ENCODE results near the gene PDE4D. TPM values are rescaled to one million over a fixed set of nuclear protein-coding genes. Genes with fewer than 3 reads are reported as not detected.
"Not testable (repeated sequence)": the region's sequence is repeated elsewhere in the genome, so short reads cannot be mapped to it uniquely, and the experiment has no call there.

Gene PDE4D
- total RNA-seq, 1 donor from 2014 or later: 6.8 TPM

GRCh38 chr5:59577485-59577884 lies 316.0 kb downstream of the PDE4D start:
- H3K36me3 ChIP-seq (ENCODE audit: control insufficient read depth, insufficient read depth, low read length): no peaks in the 10 kb centered on the region
- H3K27me3 ChIP-seq (ENCODE audit: control insufficient read depth, insufficient read depth, low read length): no peaks in the 10 kb centered on the region
- no peak overlapping the region for H3K4me3 ChIP-seq (ENCODE audit: low read depth, low read length)
- FAIRE-seq (no peak), DNase-seq (ENCODE audit: low read depth) (no peak)
- no peak for TF ChIP-seq CTCF (IDR thresholded peaks at IDR 0.05; ENCODE audit: insufficient read depth, low read length, severe bottlenecking)

GRCh38 chr5:59575648-59576445 lies 317.7 kb downstream of the PDE4D start:
- FAIRE-seq (no peak), DNase-seq (ENCODE audit: low read depth) (no peak)

GRCh38 chr5:59573509-59573908 lies 320.0 kb downstream of the PDE4D start:
- not testable (repeated sequence) for DNase-seq (ENCODE audit: low read depth); H3K27me3 ChIP-seq (ENCODE audit: control insufficient read depth, insufficient read depth, low read length); H3K36me3 ChIP-seq (ENCODE audit: control insufficient read depth, insufficient read depth, low read length); H3K4me3 ChIP-seq (ENCODE audit: low read depth, low read length); FAIRE-seq

More at GRCh38 chr5:59575648-59576445, 317.7 kb downstream of the PDE4D start:
- TF ChIP-seq CTCF (IDR thresholded peaks at IDR 0.05; ENCODE audit: insufficient read depth, low read length, severe bottlenecking): no peak
- Histone ChIP-seq H3K4me3 (ENCODE audit: low read depth, low read length) (no peak overlapping the region), H3K27me3 (ENCODE audit: control insufficient read depth, insufficient read depth, low read length) (no peaks in the 10 kb centered on the region), H3K36me3 (ENCODE audit: control insufficient read depth, insufficient read depth, low read length) (no peaks in the 10 kb centered on the region)

GRCh38 chr5:59571067-59571466 lies 322.5 kb downstream of the PDE4D start:
- DNase-seq (ENCODE audit: low read depth) (no peak), FAIRE-seq (no peak)
- Histone ChIP-seq H3K36me3 (ENCODE audit: control insufficient read depth, insufficient read depth, low read length) (no peaks in the 10 kb centered on the region), H3K27me3 (ENCODE audit: control insufficient read depth, insufficient read depth, low read length) (no peaks in the 10 kb centered on the region), H3K4me3 (ENCODE audit: low read depth, low read length) (no peak overlapping the region)
- TF ChIP-seq CTCF (IDR thresholded peaks at IDR 0.05; ENCODE audit: insufficient read depth, low read length, severe bottlenecking): no peak

- no peak for FAIRE-seq
- TF ChIP-seq CTCF (IDR thresholded peaks at IDR 0.05; ENCODE audit: insufficient read depth, low read length, severe bottlenecking): no peak
These were observed 323.8 kb downstream of the PDE4D start for GRCh38 chr5:59569608-59570334.

GRCh38 chr5:59569158-59569557 lies 324.4 kb downstream of the PDE4D start:
- DNase-seq (ENCODE audit: low read depth) (no peak), FAIRE-seq (no peak)
- H3K27me3 ChIP-seq (ENCODE audit: control insufficient read depth, insufficient read depth, low read length): no peaks in the 10 kb centered on the region
- no peak for TF ChIP-seq CTCF (IDR thresholded peaks at IDR 0.05; ENCODE audit: insufficient read depth, low read length, severe bottlenecking)
- H3K4me3 ChIP-seq (ENCODE audit: low read depth, low read length): no peak overlapping the region
- H3K36me3 ChIP-seq (ENCODE audit: control insufficient read depth, insufficient read depth, low read length): no peaks in the 10 kb centered on the region

More at GRCh38 chr5:59569608-59570334, 323.8 kb downstream of the PDE4D start:
- Histone ChIP-seq H3K27me3 (ENCODE audit: control insufficient read depth, insufficient read depth, low read length) (no peaks in the 10 kb centered on the region), H3K4me3 (ENCODE audit: low read depth, low read length) (no peak overlapping the region), H3K36me3 (ENCODE audit: control insufficient read depth, insufficient read depth, low read length) (no peaks in the 10 kb centered on the region)
- DNase-seq (ENCODE audit: low read depth): no peak

Data from bronchial epithelial cell (primary cell).